NCI-H1048 (cell line): ENCODE data around the gene RASGRP1.

Experiments used
- DNase-seq: peaks from one replicate; lab custom pipeline; 2025; lab: John Stamatoyannopoulos, UW

The RASGRP1 gene

DNA sequence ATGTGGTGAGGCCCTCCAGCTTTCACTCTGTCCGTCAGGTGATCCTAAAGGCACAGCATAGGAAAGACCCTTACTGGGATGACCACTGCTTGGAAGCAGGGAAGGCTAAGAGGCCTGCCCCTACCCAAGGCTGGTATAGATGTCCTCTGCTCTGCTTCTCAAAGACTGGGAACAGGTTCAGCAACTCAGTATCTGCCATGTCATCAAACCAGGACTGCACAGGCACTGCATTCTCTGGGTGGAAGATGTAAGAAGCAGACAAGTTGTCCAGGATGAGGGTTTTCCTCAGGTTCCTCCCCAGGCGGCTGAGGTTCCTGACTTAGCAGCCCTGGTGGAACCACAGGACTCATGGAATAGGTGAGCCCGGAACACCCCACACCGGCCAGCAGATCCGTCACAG is 106.0 kb downstream of the RASGRP1 start:
- no peak for DNase-seq

DNA sequence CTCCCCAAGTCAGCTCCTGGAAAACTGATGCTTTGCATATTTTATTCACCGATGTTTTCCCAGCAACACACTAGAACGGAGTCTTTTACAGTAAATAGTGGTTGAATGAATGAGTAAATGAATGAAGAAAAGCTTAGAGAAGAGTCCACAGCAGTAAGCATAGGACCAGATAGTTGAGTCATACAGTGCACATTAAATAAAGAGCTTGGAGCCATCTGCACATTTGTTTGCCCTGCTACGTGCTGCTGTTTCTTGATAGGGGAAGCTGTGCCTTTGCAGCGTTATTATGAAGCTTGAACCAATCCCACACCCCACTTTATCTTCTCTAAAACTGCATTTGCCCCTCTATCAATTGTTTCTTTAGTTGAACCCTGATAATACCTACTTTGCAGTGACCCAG is 109.5 kb downstream of the RASGRP1 start:
- DNase-seq = no peak

DNA sequence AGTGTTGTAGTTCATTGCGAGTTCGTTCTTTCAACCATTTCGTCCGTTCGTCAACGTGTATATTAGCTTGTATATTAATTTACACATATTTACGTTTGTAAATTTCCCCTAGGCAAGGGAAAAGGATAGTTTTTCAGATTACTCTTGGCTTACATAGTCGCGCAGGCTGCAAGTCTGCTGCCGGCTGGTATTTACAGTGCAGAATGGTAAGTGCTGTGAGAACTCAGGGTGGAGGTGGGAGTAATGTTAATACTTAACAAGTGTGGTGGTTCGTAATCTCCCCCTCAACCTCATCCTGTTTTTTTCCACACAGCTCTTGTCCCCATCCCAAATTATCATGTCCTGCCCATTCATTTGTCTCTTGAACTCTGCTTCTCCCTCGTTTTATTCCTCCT is 109.9 kb downstream of the RASGRP1 start:
- no peak for DNase-seq

DNA sequence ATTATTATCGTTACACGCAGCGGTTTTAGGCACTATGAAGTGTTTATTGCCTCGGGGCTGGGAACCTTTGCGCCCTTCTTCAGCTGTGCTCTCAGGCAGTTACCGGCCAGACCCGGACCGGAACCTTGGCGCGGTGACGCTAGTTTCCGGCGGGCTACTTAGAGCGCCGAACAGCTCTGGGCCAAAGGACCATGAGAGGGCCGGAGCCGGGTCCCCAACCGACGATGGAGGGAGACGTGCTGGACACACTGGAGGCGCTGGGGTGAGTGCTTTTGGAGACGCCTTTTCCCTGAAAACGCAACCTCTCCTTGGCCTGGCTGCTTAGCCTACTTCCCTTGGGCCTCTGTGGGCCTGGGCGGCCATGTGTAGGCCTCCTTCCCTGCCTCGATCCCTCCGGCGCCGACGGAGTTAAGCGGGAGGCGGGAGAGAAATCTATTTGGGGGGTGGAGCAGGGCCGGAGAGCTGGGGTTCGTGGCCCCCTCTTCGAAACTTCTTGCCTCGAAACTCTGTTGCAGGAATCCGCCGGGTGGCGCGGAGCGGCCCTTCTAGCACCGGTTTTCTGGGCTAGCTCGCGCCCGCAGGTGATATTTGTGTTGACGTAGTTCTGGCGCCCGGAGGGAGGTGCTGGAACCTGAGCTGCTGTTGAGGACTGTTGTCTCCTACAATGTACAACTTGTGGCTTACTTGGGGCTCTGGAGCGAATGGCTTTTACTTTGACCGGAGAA is 110.5 kb downstream of the RASGRP1 start, which contains the start of gene FAM98B:
Gene FAM98B, plus strand, starts transcription at position 157 of the 725 bp plus-strand sequence. Its CDS starts 35 bp downstream, at position 192.
- DNase-seq = peak; percentile 61

DNA sequence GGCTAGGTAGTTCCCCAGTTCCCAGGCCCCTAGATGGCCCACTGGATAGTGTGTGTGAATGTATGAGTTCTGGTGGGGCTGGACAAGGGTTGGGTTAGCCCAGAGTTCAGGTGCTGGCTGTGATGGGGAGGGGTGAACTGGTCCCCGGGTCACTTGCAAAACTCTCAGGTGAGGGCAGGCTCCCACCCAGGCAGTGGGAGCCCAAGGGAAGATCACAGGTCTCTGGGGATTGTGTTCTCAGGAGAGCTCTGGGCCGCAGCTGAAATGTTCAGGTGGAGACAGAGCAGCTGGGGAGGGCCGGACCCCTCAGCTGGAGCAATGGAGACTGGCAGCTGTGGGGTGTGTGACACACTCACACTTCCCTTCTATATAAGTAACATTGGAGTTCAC is 123.5 kb downstream of the RASGRP1 start:
- no peak for DNase-seq

DNA sequence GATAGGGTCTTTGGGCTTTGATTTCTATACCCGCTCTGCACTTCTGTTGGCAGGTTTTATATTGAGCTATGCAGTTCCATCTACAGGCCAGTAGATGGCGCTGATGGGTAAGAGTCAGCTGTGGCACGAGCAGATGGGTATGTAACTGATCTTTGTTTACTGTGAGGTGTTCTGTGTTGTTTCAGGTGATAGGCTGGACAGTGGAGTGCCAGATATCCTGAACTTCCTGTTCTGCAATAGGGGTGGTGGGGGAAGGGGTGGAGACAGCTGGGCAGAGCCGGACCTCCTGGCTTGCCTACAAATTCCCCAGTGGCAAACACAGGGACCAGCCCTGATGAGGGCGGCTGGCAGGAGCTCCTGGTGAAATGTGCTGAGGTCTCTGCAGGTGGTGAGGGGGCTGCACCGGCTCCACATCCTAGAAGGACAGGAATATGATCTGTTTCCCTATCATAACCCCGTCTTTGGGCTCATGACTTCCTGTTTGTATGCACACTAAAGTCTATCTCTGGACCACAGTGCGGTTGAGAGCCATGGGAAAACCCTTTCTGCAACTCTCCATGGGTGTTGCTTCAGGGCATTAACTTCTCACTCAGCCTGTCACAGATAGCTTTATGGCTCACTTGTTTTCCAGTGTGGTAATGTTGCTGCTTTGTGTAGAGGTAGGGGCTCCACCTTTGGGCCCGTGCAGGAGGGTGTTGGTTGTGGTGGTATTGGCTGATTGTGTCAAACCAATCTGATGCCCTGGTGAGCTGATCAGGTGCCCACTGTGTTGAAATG is 124.1 kb downstream of the RASGRP1 start:
- no peak for DNase-seq
